WTC11 (cell line): Measurements from ENCODE around the gene RUNX2. TPM values are rescaled to one million over a fixed set of nuclear protein-coding genes. Genes with fewer than 3 reads are reported as not detected.

Source experiments
- ATAC-seq: fragments of 200-7000 bp; cut with Tn5 transposase; 2 replicates; pipeline ENCODE4 v1.10.0; 2021; ENCODE audit warnings: mild to moderate bottlenecking, moderate library complexity
- CTCF ChIA-PET: fragments of 300-600 bp; sonication (Branson Sonifier 250); formaldehyde crosslinking; loops from one replicate; lab custom pipeline; 2021; ENCODE audit warnings: antibody characterized with exemption; lab: Charles Lee
- POLR2A ChIA-PET: fragments of 350-600 bp; sonication (Branson Sonifier 250); formaldehyde crosslinking; loops from one replicate; lab custom pipeline; 2021; ENCODE audit warnings: antibody characterized with exemption; lab: Charles Lee
- DNase-seq: peaks from one replicate; pipeline ENCODE4 v3.0.0; 2021; ENCODE audit warnings: low spot score
- H3K27ac Mint-ChIP-seq: 2 replicates; pipeline ENCODE4 v1.8.0; 2021; ENCODE audit warnings: mixed read lengths
- H3K27me3 Mint-ChIP-seq: 2 replicates; pipeline ENCODE4 v1.8.0; 2021; ENCODE audit warnings: low read depth, mild to moderate bottlenecking, moderate library complexity, mixed read lengths
- H3K36me3 Mint-ChIP-seq: 2 replicates; pipeline ENCODE4 v1.8.0; 2021; ENCODE audit warnings: mixed read lengths
- H3K4me1 Mint-ChIP-seq: 2 replicates; pipeline ENCODE4 v1.8.0; 2022; ENCODE audit warnings: mixed read lengths
- H3K4me3 Mint-ChIP-seq: 2 replicates; pipeline ENCODE4 v1.8.0; 2021; ENCODE audit warnings: mild to moderate bottlenecking, moderate library complexity, mixed read lengths
- H3K9me3 Mint-ChIP-seq: 2 replicates; pipeline ENCODE4 v1.8.0; 2021; ENCODE audit warnings: mixed read lengths
- ETV6 ChIP-seq: sonication (generic); formaldehyde crosslinking; IDR thresholded peaks from 2 replicates; pipeline ENCODE4 v1.8.1; 2022; ENCODE audit warnings: mild to moderate bottlenecking, missing genetic modification reagents
- FOXJ3 ChIP-seq: sonication (generic); formaldehyde crosslinking; IDR thresholded peaks from 2 replicates; pipeline ENCODE4 v1.9.0; 2021; ENCODE audit warnings: missing genetic modification reagents, mild to moderate bottlenecking, borderline replicate concordance
- JAZF1 ChIP-seq: fragments of 250-450 bp; sonication (Bioruptor Pico); IDR thresholded peaks from 2 replicates; pipeline ENCODE4 v1.9.0; 2021; ENCODE audit warnings: moderate library complexity, mild to moderate bottlenecking, inconsistent platforms
- NFATC4 ChIP-seq: fragments of 250-450 bp; sonication (Bioruptor Pico); IDR thresholded peaks from 2 replicates; pipeline ENCODE4 v1.9.0; 2021; ENCODE audit warnings: mild to moderate bottlenecking
- NFE2L1 ChIP-seq: sonication (generic); formaldehyde crosslinking; IDR thresholded peaks from 2 replicates; pipeline ENCODE4 v1.8.1; 2023; ENCODE audit warnings: missing genetic modification reagents
- SOX15 ChIP-seq: fragments of 250-450 bp; sonication (Bioruptor Pico); IDR thresholded peaks from 2 replicates; pipeline ENCODE4 v1.9.0; 2021; ENCODE audit warnings: mild to moderate bottlenecking
- ZNF219 ChIP-seq: sonication (generic); formaldehyde crosslinking; IDR thresholded peaks from 2 replicates; pipeline ENCODE4 v1.8.0; 2023; ENCODE audit warnings: missing genetic modification reagents, mild to moderate bottlenecking, borderline replicate concordance
- ZNF232 ChIP-seq: sonication (generic); formaldehyde crosslinking; IDR thresholded peaks from 2 replicates; pipeline ENCODE4 v1.8.0; 2022; ENCODE audit warnings: mild to moderate bottlenecking, missing genetic modification reagents
- ZNF416 ChIP-seq: fragments of 250-450 bp; sonication (Bioruptor Pico); IDR thresholded peaks from 2 replicates; pipeline ENCODE4 v1.9.0; 2021; ENCODE audit warnings: mild to moderate bottlenecking, inconsistent platforms
- ZNF423 ChIP-seq: fragments of 250-450 bp; sonication (Bioruptor Pico); IDR thresholded peaks from 2 replicates; pipeline ENCODE4 v2.1.2; 2022; ENCODE audit warnings: mild to moderate bottlenecking, moderate library complexity
- ZNF671 ChIP-seq: fragments of 250-450 bp; sonication (Bioruptor Pico); IDR thresholded peaks from 2 replicates; pipeline ENCODE4 v1.8.0; 2021; ENCODE audit warnings: mild to moderate bottlenecking
- total RNA-seq: library from RNA; stranded (reverse); gene quantifications from 3 replicates; pipeline ENCODE4 v1.2.3, GENCODE V29; 2021
- TF ChIP-seq, protein P1 (sequence below): sonication (generic); formaldehyde crosslinking; conservative IDR thresholded peaks from 2 replicates; pipeline ENCODE4 v1.8.1; 2023; ENCODE audit warnings: mild to moderate bottlenecking, low read depth, missing genetic modification reagents, moderate library complexity
- TF ChIP-seq, protein P2 (sequence below): sonication (generic); formaldehyde crosslinking; IDR thresholded peaks from 2 replicates; pipeline ENCODE4 v1.8.1; 2023; ENCODE audit warnings: mild to moderate bottlenecking, missing genetic modification reagents
- TF ChIP-seq, protein P3 (sequence below): sonication (generic); formaldehyde crosslinking; IDR thresholded peaks from 2 replicates; pipeline ENCODE4 v1.8.1; 2022; ENCODE audit warnings: low read depth, mild to moderate bottlenecking, moderate library complexity, missing genetic modification reagents, borderline replicate concordance
- TF ChIP-seq, protein P4 (sequence below): fragments of 200-600 bp; IDR thresholded peaks from 2 replicates; pipeline ENCODE4 v1.8.0; 2022; ENCODE audit warnings: antibody characterized with exemption
- TF ChIP-seq, protein P5 (sequence below): sonication (generic); formaldehyde crosslinking; IDR thresholded peaks from 2 replicates; pipeline ENCODE4 v1.8.0; 2023; ENCODE audit warnings: missing genetic modification reagents
- TF ChIP-seq, protein P6 (sequence below): sonication (generic); formaldehyde crosslinking; IDR thresholded peaks from 2 replicates; pipeline ENCODE4 v1.8.0; 2022; ENCODE audit warnings: mild to moderate bottlenecking, missing genetic modification reagents

Gene RUNX2
- total RNA-seq, 1 experiment from 2014 or later, result 0.28 TPM

DNA sequence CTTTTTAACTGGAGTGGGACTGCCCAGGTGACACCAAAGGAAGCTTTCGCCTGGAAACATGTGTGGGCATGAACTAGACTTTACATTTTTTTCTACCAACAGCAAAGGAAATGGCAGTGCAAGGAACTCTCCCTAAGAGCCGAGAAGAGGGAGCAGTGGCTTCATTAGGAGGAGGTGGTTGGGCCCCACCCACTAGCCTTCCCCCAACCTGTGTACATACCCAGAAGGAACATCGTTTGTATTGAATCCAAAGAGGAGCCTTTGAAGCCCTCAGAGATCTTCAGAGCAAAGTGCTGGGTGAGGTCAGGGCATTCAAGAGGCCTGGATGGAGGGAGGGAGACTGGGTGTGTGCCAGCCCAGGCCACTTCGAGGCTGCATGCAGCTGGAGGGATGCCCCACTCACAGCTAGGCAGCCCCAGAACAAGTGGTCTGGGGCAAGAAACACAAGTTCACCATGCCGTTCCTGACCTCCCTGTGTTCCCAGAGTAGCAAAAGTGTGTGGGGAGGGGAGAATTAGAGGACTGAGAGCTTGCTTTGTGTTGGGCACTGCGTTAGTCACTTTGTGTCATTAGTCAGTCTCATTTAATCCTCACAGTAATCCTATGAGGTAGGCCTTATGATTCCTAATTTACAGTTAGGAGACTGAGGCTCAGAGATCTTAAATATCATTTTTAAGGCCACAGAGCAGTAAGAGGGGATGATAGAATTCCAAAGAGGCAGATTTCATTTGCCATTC, 241.2 kb downstream of the RUNX2 start:
- TF ChIP-seq NFE2L1 (CRISPR knock-in tag), result no peak
- TF ChIP-seq, protein P1, sequence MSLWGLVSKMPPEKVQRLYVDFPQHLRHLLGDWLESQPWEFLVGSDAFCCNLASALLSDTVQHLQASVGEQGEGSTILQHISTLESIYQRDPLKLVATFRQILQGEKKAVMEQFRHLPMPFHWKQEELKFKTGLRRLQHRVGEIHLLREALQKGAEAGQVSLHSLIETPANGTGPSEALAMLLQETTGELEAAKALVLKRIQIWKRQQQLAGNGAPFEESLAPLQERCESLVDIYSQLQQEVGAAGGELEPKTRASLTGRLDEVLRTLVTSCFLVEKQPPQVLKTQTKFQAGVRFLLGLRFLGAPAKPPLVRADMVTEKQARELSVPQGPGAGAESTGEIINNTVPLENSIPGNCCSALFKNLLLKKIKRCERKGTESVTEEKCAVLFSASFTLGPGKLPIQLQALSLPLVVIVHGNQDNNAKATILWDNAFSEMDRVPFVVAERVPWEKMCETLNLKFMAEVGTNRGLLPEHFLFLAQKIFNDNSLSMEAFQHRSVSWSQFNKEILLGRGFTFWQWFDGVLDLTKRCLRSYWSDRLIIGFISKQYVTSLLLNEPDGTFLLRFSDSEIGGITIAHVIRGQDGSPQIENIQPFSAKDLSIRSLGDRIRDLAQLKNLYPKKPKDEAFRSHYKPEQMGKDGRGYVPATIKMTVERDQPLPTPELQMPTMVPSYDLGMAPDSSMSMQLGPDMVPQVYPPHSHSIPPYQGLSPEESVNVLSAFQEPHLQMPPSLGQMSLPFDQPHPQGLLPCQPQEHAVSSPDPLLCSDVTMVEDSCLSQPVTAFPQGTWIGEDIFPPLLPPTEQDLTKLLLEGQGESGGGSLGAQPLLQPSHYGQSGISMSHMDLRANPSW, result no peak
- Mint-ChIP-seq H3K4me3 (no peak overlapping the region), H3K27me3 (no peaks in the 10 kb centered on the region; the same call in 1 of the 2 replicates), H3K27ac (no peak overlapping the region), H3K4me1 (peaks cover 7% of the 10 kb centered on the region), H3K9me3 (no peaks in the 10 kb centered on the region), H3K36me3 (no peaks in the 10 kb centered on the region)
- CTCF ChIA-PET, result interaction anchor here (0.6 to 1.2 kb wide), 3 partner anchors 68 to 145 kb away, joined by 3 to 4 read pairs (median 3); no protein-coding TSS in a partner anchor
- POLR2A ChIA-PET, result no interaction called here
- ATAC-seq (no peak), DNase-seq (no peak)

DNA sequence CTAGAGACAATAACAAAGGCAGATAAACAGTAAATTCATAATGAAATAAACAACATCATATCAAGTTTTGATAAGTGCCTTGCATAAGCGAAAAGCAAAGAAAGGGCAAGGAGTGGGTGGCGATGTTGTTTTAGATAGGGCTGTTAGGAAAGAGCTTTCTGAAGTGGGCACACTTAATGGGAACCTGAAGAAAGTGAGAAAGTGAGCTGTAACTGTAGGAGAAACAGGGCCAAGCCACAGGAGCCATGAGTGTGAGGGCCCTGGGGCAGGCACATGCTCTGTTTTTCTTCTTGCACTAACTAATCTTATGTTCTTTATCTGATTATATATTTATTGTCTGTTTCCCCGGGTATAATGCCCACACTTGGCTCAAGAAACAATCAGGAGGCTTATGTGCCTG, 243.0 kb downstream of the RUNX2 start:
- ATAC-seq (no peak), DNase-seq (no peak)
- ChIA-PET POLR2A (no interaction called here), CTCF (no interaction called here)
- H3K4me1 Mint-ChIP-seq, result peaks cover 10% of the 10 kb centered on the region
- H3K36me3 Mint-ChIP-seq, result no peaks in the 10 kb centered on the region
- H3K27me3 Mint-ChIP-seq, result no peaks in the 10 kb centered on the region; the same call in 1 of the 2 replicates
- H3K4me3 Mint-ChIP-seq, result no peak overlapping the region
- no peak overlapping the region for H3K27ac Mint-ChIP-seq
- H3K9me3 Mint-ChIP-seq, result no peaks in the 10 kb centered on the region
- no peak for TF ChIP-seq SOX15 (CRISPR knock-in tag)
- TF ChIP-seq ZNF423, result no peak
- no peak for TF ChIP-seq NFATC4 (CRISPR knock-in tag)
- TF ChIP-seq ZNF232 (CRISPR knock-in tag), result no peak
- TF ChIP-seq, protein P2, sequence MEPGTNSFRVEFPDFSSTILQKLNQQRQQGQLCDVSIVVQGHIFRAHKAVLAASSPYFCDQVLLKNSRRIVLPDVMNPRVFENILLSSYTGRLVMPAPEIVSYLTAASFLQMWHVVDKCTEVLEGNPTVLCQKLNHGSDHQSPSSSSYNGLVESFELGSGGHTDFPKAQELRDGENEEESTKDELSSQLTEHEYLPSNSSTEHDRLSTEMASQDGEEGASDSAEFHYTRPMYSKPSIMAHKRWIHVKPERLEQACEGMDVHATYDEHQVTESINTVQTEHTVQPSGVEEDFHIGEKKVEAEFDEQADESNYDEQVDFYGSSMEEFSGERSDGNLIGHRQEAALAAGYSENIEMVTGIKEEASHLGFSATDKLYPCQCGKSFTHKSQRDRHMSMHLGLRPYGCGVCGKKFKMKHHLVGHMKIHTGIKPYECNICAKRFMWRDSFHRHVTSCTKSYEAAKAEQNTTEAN (CRISPR knock-in tag), result no peak
- TF ChIP-seq ETV6 (CRISPR knock-in tag), result no peak
- TF ChIP-seq, protein P3, sequence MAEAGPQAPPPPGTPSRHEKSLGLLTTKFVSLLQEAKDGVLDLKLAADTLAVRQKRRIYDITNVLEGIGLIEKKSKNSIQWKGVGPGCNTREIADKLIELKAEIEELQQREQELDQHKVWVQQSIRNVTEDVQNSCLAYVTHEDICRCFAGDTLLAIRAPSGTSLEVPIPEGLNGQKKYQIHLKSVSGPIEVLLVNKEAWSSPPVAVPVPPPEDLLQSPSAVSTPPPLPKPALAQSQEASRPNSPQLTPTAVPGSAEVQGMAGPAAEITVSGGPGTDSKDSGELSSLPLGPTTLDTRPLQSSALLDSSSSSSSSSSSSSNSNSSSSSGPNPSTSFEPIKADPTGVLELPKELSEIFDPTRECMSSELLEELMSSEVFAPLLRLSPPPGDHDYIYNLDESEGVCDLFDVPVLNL (CRISPR knock-in tag), result no peak
- TF ChIP-seq ZNF416 (CRISPR knock-in tag), result no peak
- no peak for TF ChIP-seq ZNF671 (CRISPR knock-in tag)
- TF ChIP-seq, protein P4, sequence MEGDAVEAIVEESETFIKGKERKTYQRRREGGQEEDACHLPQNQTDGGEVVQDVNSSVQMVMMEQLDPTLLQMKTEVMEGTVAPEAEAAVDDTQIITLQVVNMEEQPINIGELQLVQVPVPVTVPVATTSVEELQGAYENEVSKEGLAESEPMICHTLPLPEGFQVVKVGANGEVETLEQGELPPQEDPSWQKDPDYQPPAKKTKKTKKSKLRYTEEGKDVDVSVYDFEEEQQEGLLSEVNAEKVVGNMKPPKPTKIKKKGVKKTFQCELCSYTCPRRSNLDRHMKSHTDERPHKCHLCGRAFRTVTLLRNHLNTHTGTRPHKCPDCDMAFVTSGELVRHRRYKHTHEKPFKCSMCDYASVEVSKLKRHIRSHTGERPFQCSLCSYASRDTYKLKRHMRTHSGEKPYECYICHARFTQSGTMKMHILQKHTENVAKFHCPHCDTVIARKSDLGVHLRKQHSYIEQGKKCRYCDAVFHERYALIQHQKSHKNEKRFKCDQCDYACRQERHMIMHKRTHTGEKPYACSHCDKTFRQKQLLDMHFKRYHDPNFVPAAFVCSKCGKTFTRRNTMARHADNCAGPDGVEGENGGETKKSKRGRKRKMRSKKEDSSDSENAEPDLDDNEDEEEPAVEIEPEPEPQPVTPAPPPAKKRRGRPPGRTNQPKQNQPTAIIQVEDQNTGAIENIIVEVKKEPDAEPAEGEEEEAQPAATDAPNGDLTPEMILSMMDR, result no peak
- no peak for TF ChIP-seq FOXJ3 (CRISPR knock-in tag)
- no peak for TF ChIP-seq ZNF219 (CRISPR knock-in tag)

DNA sequence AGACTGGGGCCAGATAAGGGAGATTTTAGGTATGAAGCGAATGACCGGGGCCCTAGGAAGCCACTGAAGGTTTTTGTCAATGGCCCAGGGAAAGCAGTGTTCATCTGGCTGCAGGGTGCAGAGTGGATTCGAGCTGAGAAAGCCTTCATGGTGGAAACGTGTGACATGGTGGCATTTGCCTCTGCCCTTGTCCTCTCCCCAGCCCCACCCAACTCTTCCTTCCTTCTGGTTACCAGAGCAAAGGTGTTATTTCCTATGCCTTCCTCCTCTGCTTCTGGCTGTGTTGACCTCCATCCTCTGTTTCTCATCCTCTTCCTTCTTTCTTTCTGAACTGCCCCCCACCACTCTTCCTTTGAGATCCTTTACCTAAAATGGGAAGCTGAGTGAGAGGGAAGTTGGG, 244.7 kb downstream of the RUNX2 start:
- POLR2A ChIA-PET, result no interaction called here
- no peaks in the 10 kb centered on the region for H3K9me3 Mint-ChIP-seq
- DNase-seq, result no peak
- ATAC-seq, result no peak
- TF ChIP-seq, protein P5, sequence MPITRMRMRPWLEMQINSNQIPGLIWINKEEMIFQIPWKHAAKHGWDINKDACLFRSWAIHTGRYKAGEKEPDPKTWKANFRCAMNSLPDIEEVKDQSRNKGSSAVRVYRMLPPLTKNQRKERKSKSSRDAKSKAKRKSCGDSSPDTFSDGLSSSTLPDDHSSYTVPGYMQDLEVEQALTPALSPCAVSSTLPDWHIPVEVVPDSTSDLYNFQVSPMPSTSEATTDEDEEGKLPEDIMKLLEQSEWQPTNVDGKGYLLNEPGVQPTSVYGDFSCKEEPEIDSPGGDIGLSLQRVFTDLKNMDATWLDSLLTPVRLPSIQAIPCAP (CRISPR knock-in tag), result no peak
- TF ChIP-seq ZNF232 (CRISPR knock-in tag) (no peak), NFE2L1 (CRISPR knock-in tag) (no peak), JAZF1 (CRISPR knock-in tag) (no peak)
- TF ChIP-seq, protein P6, sequence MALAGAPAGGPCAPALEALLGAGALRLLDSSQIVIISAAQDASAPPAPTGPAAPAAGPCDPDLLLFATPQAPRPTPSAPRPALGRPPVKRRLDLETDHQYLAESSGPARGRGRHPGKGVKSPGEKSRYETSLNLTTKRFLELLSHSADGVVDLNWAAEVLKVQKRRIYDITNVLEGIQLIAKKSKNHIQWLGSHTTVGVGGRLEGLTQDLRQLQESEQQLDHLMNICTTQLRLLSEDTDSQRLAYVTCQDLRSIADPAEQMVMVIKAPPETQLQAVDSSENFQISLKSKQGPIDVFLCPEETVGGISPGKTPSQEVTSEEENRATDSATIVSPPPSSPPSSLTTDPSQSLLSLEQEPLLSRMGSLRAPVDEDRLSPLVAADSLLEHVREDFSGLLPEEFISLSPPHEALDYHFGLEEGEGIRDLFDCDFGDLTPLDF, result no peak
- H3K4me3 Mint-ChIP-seq, result no peak overlapping the region
- CTCF ChIA-PET, result interaction anchor here (0.9 kb wide), 1 partner anchor 142 kb away, joined by 5 read pairs; no protein-coding TSS in a partner anchor
- H3K4me1 Mint-ChIP-seq, result 0 out of 2 replicates have a peak, but pooled peaks cover 3% of the 10 kb centered on the region
- H3K36me3 Mint-ChIP-seq, result no peaks in the 10 kb centered on the region
- H3K27me3 Mint-ChIP-seq, result no peaks in the 10 kb centered on the region; the same call in 1 of the 2 replicates
- no peak overlapping the region for H3K27ac Mint-ChIP-seq
